Measurements from ENCODE around the gene GABRB2.

The GABRB2 gene

DNA sequence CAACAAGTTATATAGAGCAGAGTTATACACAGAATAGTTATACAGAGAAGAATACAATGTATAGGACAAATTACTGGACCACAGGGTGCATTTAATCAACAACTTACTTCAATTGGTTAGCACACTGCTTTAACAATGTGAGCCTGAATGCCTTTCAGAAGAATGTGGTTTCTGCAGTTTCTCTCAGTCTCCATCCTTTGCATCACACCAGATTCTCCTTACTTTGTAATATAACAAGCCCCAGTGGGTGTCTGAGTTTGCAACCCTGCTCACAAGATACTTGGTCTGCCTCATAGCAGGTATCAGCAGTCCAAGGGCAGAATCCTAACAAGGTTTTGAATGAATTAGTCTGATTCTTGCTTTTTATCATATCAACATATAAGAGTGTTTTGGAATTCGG, 114.6 kb downstream of the GABRB2 start:
- no peak for TF ChIP-seq ZFX (IDR thresholded peaks at IDR 0.05; ENCODE audit: borderline replicate concordance)
- TF ChIP-seq, protein P1, sequence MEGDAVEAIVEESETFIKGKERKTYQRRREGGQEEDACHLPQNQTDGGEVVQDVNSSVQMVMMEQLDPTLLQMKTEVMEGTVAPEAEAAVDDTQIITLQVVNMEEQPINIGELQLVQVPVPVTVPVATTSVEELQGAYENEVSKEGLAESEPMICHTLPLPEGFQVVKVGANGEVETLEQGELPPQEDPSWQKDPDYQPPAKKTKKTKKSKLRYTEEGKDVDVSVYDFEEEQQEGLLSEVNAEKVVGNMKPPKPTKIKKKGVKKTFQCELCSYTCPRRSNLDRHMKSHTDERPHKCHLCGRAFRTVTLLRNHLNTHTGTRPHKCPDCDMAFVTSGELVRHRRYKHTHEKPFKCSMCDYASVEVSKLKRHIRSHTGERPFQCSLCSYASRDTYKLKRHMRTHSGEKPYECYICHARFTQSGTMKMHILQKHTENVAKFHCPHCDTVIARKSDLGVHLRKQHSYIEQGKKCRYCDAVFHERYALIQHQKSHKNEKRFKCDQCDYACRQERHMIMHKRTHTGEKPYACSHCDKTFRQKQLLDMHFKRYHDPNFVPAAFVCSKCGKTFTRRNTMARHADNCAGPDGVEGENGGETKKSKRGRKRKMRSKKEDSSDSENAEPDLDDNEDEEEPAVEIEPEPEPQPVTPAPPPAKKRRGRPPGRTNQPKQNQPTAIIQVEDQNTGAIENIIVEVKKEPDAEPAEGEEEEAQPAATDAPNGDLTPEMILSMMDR (IDR thresholded peaks at IDR 0.05) = no peak

DNA sequence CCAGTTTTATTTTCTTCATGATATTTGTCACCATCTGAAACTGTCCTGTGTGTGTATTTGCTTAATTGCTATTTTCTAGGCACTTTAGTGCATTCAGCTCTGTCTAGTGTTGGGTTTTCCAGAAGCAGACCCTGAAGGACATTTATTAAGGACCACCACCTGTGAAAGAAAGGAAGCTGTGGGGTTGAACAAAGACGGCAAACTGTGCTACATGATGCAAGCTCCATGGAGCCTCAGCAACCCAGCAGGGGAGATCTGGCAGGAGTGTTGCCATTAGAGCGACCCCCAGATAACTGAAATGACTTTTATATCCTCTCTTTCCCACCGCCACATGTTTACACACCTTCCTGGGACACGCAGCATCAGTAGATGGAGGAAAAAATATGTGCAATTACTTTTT, 125.5 kb downstream of the GABRB2 start:
- H3K27ac ChIP-seq = no peak overlapping the region
- no peak for TF ChIP-seq ZFX (IDR thresholded peaks at IDR 0.05; ENCODE audit: borderline replicate concordance)
- TF ChIP-seq, protein P1 (IDR thresholded peaks at IDR 0.05) = no peak

More for the DNA sequence above, 114.6 kb downstream of the GABRB2 start:
- H3K27ac ChIP-seq = no peak overlapping the region

DNA sequence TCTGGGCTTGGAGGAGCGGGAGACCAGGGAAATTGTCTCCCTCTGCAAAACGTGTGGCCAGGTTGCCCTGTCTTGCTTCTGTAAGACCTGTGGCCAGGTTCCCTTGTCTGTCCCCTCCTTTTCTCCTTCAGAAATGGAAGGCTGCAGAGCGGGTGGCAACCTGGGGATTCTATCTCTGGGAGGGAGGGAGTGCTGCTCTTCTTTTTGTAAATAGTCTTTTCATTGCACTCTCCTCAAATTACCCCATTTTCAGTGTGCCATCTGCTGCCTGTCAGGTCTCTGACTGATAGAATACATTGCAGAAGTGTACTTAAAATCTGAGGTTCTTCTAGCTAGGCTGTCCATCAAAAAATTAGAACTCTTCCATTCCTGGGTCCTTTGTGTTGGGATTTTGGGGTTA, 126.0 kb downstream of the GABRB2 start:
- TF ChIP-seq, protein P1 (IDR thresholded peaks at IDR 0.05) = no peak
- H3K27ac ChIP-seq = no peak overlapping the region

DNA sequence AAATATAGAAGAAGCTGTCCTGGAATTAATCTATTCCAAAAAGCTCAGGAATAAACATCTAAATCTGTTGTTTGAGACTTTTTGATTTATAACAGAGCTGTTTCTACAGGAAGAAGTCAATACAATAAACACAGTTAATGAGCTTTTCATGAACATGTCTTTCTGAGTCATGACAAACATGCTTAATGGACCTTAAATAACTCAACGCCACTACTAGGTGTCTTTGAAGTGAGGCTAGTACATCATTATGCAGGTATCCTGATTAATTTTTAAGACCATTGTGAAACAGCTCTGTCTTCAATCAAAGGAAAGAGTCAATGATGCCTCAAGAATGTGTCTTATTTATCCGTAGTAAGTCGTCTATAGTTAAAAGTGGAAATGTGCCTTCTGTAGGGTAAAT, 131.6 kb downstream of the GABRB2 start:
- H3K27ac ChIP-seq = no peak overlapping the region
- TF ChIP-seq, protein P1 (IDR thresholded peaks at IDR 0.05) = no peak

DNA sequence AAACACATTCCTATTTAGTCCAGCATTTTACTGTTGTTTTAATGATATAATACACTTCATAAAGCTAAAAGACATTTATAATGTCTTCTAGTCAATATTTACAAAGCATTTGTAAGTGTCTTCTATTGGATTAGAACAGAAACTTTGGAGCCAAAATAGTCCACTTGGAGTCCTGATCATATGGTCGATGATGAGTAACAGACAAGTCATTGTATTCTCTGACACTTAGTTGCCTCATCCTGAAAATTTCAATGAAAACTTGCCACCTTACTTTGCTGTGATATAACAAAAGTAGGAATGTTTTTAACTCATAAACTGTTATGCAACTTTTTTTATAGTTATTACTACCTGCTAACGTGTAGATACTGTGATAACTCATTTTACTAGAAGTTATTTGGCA, 132.5 kb downstream of the GABRB2 start:
- TF ChIP-seq, protein P1 (IDR thresholded peaks at IDR 0.05) = no peak
- TF ChIP-seq ZFX (IDR thresholded peaks at IDR 0.05; ENCODE audit: borderline replicate concordance) = no peak
- no peak overlapping the region for H3K27ac ChIP-seq

DNA sequence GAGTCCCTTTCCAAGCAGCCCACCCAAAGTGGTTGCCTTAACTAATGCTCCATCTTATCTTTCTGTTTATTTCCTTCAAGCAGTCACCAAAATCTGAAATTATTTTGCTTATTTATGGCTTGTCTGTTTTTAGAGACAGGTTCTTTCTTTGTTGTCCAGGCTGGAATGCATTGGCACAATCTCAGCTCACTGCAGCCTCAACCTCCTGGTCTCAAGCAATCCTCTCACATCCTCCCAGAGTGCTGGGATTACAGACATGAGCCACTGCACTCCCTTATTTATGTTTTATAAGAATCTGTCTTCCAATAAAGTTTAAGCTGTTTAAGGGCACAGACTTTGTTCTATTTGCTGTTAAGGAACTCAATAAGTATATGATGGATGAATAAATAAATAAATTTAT, 133.7 kb downstream of the GABRB2 start:
- TF ChIP-seq ZFX (IDR thresholded peaks at IDR 0.05; ENCODE audit: borderline replicate concordance) = no peak
- TF ChIP-seq, protein P1 (IDR thresholded peaks at IDR 0.05) = no peak
- H3K27ac ChIP-seq = no peak overlapping the region

DNA sequence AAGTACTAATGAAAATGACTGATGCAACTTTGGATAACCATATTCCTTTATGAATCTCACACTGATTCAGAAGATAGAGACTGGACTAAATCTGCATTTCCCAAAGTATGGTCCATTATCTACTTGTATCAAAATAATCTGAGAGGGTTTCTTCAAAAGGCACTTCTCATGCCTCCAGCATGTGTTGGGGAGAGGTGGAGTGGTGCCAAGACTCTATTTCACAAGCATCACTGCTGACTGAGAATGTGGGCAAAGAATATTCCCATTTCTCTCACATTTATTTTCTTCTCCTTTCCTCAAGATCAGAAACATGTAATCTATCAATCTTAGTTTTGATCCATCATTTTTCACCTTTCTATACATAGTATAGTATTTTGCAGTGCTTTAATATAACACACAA, 135.4 kb downstream of the GABRB2 start:
- no peak for TF ChIP-seq ZFX (IDR thresholded peaks at IDR 0.05; ENCODE audit: borderline replicate concordance)
- no peak overlapping the region for H3K27ac ChIP-seq

DNA sequence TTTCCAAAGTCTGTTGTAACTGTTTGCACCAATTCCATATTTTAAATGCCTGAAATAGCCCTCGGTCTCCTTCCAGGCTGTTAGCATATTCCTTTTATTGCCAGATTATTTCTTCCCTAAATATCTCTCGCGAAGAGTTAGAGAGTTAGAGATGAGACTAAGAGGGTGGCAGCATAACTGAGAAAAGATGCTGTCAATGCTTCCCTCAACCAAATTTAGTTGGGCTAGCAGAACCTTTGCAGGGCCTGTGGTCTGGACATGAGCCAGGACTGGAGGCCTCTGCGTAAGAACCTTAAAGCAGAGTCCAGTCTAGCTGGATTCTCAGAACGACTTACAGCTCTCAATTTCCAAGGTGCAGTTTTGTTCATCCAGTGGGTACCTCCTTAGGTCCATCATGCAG, 135.9 kb downstream of the GABRB2 start:
- no peak for TF ChIP-seq ZFX (IDR thresholded peaks at IDR 0.05; ENCODE audit: borderline replicate concordance)
- TF ChIP-seq, protein P1 (IDR thresholded peaks at IDR 0.05) = no peak
- H3K27ac ChIP-seq = no peak overlapping the region

Data from 22Rv1 (cell line).